ENCODE results near the gene CACNG7. TPM values are rescaled to one million over a fixed set of nuclear protein-coding genes. Genes with fewer than 3 reads are reported as not detected.

The CACNG7 gene
- total and polyA plus RNA-seq, 4 experiments from 2014 or later = not detected

DNA sequence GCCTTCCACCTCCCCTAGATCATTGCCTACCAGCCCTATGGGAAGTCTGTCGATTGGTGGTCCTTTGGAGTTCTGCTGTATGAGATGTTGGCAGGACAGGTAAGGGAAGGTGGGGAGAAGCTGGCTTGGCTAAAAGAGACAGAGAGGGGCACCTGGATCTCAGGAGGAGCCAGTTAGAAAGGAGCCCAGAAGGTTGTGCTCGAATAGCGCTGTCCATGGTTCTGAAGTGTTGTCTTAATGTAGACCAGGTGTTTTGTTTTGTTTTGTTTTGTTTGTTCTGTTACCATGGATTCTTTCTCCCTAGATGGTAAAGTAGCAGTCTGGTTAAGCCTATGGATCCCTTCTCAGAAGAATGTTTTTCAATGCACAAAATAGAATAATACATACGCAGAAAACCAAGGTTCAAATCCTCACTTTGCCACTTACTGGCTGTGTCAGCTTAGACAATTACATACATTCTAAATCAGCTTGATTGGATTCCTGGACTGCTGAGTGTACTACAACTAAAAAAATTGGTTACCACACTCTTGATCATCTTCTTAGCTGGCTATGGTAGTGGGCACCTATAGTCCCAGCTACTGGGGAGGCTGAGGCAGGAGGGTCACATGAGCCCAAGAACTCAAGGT lies 5.9 kb upstream of the CACNG7 start:
- Mint-ChIP-seq H3K27ac (peak overlapping the region in 2 of 7 donors; percentile 51 to 83), H3K4me3 (peak overlapping the region in 1 of 8 donors; percentile 21), H3K4me1 (peaks cover 13 to 36% (median 18%) of the 10 kb centered on the region in 4 donors), H3K9me3 (peaks cover 0 to 10% (median 1%) of the 10 kb centered on the region in 8 donors), H3K36me3 (no peaks in the 10 kb centered on the region), H3K27me3 (peaks cover 39 to 58% of the 10 kb centered on the region in 2 donors)
- Histone ChIP-seq H3K27ac (ENCODE audit: low read depth, low read length) (no peak overlapping the region), H3K36me3 (ENCODE audit: insufficient read depth, low read length) (no peaks in the 10 kb centered on the region), H3K9me3 (ENCODE audit: control insufficient read depth in 1 of 2, low read length in 2 of 2) (no peaks in the 10 kb centered on the region), H3K4me1 (ENCODE audit: insufficient read depth, low read length) (peaks cover 8% of the 10 kb centered on the region), H3K27me3 (ENCODE audit: insufficient read depth, low read length) (peaks cover 14% of the 10 kb centered on the region), H3K4me3 (ENCODE audit: low read length in 2 of 2) (no peak overlapping the region)
- POLR2A ChIA-PET (ENCODE audit: partially characterized antibody) = no interaction called here
- intact Hi-C loops (cut with micrococcal nuclease) = loop anchor here (1.0 to 10.0 kb wide), 2 partner anchors 24 to 122 kb away; no protein-coding TSS in a partner anchor
- CTCF ChIA-PET (ENCODE audit: partially characterized antibody) = interaction anchor here (1.1 to 1.8 kb wide), 3 partner anchors 10 to 121 kb away, joined by 3 to 5 read pairs (median 3); no protein-coding TSS in a partner anchor
- peak; percentile 48 to 58 (median 57) for DNase-seq

DNA sequence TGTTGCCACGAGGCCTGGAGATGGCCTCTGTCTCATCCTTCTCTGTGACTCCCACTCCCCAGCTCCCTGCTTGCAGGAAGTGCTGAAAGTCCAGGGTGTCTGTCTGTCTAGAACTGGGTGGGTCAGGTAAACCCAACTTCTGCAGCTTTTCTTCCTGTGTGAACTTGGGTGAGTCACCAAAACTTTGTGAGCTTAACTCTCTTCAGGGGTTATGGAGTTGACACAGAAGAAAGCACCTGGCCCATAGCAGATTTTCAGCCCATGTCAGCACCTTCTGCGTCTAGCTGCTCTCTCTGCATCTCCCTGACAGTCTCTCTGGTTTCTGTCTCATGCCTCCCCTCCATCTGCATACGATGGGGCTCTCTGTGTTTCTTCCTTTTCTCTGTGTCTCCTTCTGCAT lies 4.2 kb upstream of the CACNG7 start:
- H3K4me3 Mint-ChIP-seq = no peak overlapping the region
- intact Hi-C loops (cut with micrococcal nuclease) = loop anchor here (10.0 kb wide), 1 partner anchor 120 kb away; no protein-coding TSS in a partner anchor
- peak in 1 of 5 donors; percentile 10 for DNase-seq
- peaks cover 39 to 53% of the 10 kb centered on the region in 2 donors for H3K27me3 Mint-ChIP-seq
- peaks cover 24% of the 10 kb centered on the region for H3K27me3 ChIP-seq (ENCODE audit: insufficient read depth, low read length)
- H3K9me3 ChIP-seq (ENCODE audit: control insufficient read depth in 1 of 2, low read length in 2 of 2) = no peaks in the 10 kb centered on the region
- ChIA-PET POLR2A (ENCODE audit: partially characterized antibody) (interaction anchor here (0.6 kb wide), 1 partner anchor 38 kb away, joined by 3 read pairs; the partner anchor contains the start of gene MYADM), CTCF (ENCODE audit: partially characterized antibody) (interaction anchor here (1.0 to 1.8 kb wide), 3 partner anchors 8 to 46 kb away, joined by 3 to 5 read pairs (median 3); no protein-coding TSS in a partner anchor)
- peak overlapping the region in 1 of 7 donors; percentile 54 for H3K27ac Mint-ChIP-seq
- H3K4me3 ChIP-seq (ENCODE audit: low read length in 2 of 2) = no peak overlapping the region
- H3K27ac ChIP-seq (ENCODE audit: low read depth, low read length) = no peak overlapping the region
- H3K4me1 ChIP-seq (ENCODE audit: insufficient read depth, low read length) = peaks cover 16% of the 10 kb centered on the region
- H3K9me3 Mint-ChIP-seq = peaks cover 0 to 13% (median 3%) of the 10 kb centered on the region in 8 donors
- H3K36me3 ChIP-seq (ENCODE audit: insufficient read depth, low read length) = no peaks in the 10 kb centered on the region
- H3K36me3 Mint-ChIP-seq = peaks cover 0 to 3% of the 10 kb centered on the region in 2 donors
- peaks cover 18 to 44% (median 24%) of the 10 kb centered on the region in 4 donors for H3K4me1 Mint-ChIP-seq

DNA sequence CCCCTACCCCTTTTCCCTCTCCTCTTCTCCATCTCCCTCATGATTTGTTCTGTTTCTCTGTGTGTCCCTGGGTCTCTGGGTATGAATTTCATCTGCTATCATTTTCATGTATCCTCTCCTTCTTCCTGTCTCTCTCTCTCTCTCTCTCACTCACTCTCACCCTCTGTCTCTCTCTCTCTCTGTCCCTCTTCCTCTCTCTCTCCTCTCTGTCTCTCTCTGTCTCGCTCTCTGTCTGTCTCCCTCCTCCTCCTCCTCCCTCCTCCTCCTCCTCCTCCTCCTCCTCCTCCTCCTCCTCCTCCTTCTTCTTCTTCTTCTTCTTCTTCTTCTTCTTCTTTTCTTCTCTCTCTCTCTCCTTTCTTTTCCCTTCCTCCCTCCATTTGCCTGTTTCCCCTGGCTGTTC lies 3.3 kb upstream of the CACNG7 start:
- no peak overlapping the region for H3K4me3 ChIP-seq (ENCODE audit: low read length in 2 of 2)
- ChIA-PET CTCF (ENCODE audit: partially characterized antibody) (no interaction called here), POLR2A (ENCODE audit: partially characterized antibody) (no interaction called here)
- Mint-ChIP-seq H3K4me1 (peaks cover 19 to 44% (median 25%) of the 10 kb centered on the region in 4 donors), H3K27ac (no peak overlapping the region), H3K9me3 (peaks cover 0 to 13% (median 3%) of the 10 kb centered on the region in 8 donors), H3K4me3 (peak overlapping the region in 2 of 8 donors; percentile 17), H3K36me3 (peaks cover 0 to 3% of the 10 kb centered on the region in 2 donors), H3K27me3 (peaks cover 47 to 56% of the 10 kb centered on the region in 2 donors)
- no peaks in the 10 kb centered on the region for H3K36me3 ChIP-seq (ENCODE audit: insufficient read depth, low read length)
- intact Hi-C loops (cut with micrococcal nuclease) = loop anchor here (10.0 kb wide), 1 partner anchor 119 kb away; no protein-coding TSS in a partner anchor
- no peaks in the 10 kb centered on the region for H3K9me3 ChIP-seq (ENCODE audit: control insufficient read depth in 1 of 2, low read length in 2 of 2)
- H3K4me1 ChIP-seq (ENCODE audit: insufficient read depth, low read length) = peaks cover 16% of the 10 kb centered on the region
- no peak overlapping the region for H3K27ac ChIP-seq (ENCODE audit: low read depth, low read length)
- peaks cover 31% of the 10 kb centered on the region for H3K27me3 ChIP-seq (ENCODE audit: insufficient read depth, low read length)
- DNase-seq = no peak

DNA sequence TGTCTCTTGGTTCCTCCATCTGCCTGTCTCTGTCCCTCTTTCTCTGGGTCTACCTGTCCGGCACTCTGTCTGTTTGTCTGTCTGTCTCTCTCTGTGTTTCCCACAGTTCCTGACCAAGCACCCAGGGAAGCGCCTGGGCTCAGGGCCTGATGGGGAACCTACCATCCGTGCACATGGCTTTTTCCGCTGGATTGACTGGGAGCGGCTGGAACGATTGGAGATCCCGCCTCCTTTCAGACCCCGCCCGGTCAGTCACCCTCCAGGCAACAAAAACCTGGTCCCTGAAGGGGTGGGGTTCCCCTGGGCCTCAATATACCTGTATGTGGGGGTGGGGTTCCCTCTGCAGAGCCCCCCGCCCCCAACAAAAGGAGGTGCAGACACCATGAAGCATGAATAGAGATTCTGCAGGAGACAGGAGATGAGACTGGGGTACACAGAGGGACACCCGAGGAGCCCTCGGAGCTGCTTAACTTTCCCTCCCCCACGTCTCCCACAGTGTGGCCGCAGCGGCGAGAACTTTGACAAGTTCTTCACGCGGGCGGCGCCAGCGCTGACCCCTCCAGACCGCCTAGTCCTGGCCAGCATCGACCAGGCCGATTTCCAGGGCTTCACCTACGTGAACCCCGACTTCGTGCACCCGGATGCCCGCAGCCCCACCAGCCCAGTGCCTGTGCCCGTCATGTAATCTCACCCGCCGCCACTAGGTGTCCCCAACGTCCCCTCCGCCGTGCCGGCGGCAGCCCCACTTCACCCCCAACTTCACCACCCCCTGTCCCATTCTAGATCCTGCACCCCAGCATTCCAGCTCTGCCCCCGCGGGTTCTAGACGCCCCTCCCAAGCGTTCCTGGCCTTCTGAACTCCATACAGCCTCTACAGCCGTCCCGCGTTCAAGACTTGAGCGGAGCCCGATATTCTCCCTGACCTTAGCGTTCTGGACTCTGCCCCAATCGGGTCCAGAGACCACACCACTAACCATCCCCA lies 2.6 kb upstream of the CACNG7 start:
- Mint-ChIP-seq H3K4me3 (peak overlapping the region in 6 of 8 donors; percentile 27 to 41 (median 34)), H3K9me3 (peaks cover 0 to 11% (median 3%) of the 10 kb centered on the region in 8 donors), H3K27ac (peak overlapping the region in 1 of 7 donors; percentile 83), H3K4me1 (peaks cover 19 to 44% (median 25%) of the 10 kb centered on the region in 4 donors), H3K36me3 (peaks cover 0 to 3% of the 10 kb centered on the region in 2 donors), H3K27me3 (peaks cover 46 to 60% of the 10 kb centered on the region in 2 donors)
- DNase-seq = peak; percentile 50 to 66 (median 56)
- ChIA-PET CTCF (ENCODE audit: partially characterized antibody) (no interaction called here), POLR2A (ENCODE audit: partially characterized antibody) (interaction anchor here (0.7 kb wide), 1 partner anchor 35 kb away, joined by 3 read pairs; no protein-coding TSS in a partner anchor)
- Histone ChIP-seq H3K4me3 (ENCODE audit: low read length in 2 of 2) (no peak overlapping the region), H3K9me3 (ENCODE audit: control insufficient read depth in 1 of 2, low read length in 2 of 2) (no peaks in the 10 kb centered on the region), H3K27ac (ENCODE audit: low read depth, low read length) (no peak overlapping the region), H3K4me1 (ENCODE audit: insufficient read depth, low read length) (peaks cover 16% of the 10 kb centered on the region), H3K36me3 (ENCODE audit: insufficient read depth, low read length) (no peaks in the 10 kb centered on the region), H3K27me3 (ENCODE audit: insufficient read depth, low read length) (peaks cover 35% of the 10 kb centered on the region)
- intact Hi-C loops (cut with micrococcal nuclease) = loop anchor here (10.0 kb wide), 1 partner anchor 118 kb away; no protein-coding TSS in a partner anchor

DNA sequence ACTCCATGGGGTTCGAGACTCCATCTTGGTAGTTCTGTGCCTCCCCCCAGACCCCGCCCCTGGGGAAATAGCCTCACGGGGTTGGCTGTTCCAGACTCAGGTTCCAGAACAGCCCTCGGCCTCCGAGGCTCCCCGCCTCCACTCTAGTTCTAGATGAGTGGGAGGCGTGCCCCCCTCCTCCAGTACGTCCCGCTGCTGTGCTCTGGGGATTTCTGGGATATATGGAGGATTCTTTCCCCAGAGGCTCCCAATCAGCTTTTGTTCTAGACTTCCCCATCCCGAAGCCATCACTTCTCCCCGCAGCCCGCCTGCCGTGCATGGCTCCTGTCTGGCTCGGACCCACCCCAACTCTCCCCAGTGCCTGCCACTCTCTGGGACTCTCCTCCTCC lies 1.9 kb upstream of the CACNG7 start:
- H3K4me1 Mint-ChIP-seq = peaks cover 19 to 44% (median 25%) of the 10 kb centered on the region in 4 donors
- CTCF ChIA-PET (ENCODE audit: partially characterized antibody) = no interaction called here
- peaks cover 0 to 3% of the 10 kb centered on the region in 2 donors for H3K36me3 Mint-ChIP-seq
- H3K36me3 ChIP-seq (ENCODE audit: insufficient read depth, low read length) = no peaks in the 10 kb centered on the region
- peak overlapping the region in 4 of 8 donors; percentile 36 to 76 (median 42) for H3K4me3 Mint-ChIP-seq
- DNase-seq = no peak
- no peak overlapping the region for H3K27ac Mint-ChIP-seq
- H3K27me3 ChIP-seq (ENCODE audit: insufficient read depth, low read length) = peaks cover 42% of the 10 kb centered on the region
- no peaks in the 10 kb centered on the region for H3K9me3 ChIP-seq (ENCODE audit: control insufficient read depth in 1 of 2, low read length in 2 of 2)
- POLR2A ChIA-PET (ENCODE audit: partially characterized antibody) = interaction anchor here (0.7 kb wide), 1 partner anchor 36 kb away, joined by 3 read pairs; no protein-coding TSS in a partner anchor
- no peak overlapping the region for H3K27ac ChIP-seq (ENCODE audit: low read depth, low read length)
- peaks cover 16% of the 10 kb centered on the region for H3K4me1 ChIP-seq (ENCODE audit: insufficient read depth, low read length)
- intact Hi-C loops (cut with micrococcal nuclease) = loop anchor here (10.0 kb wide), 1 partner anchor 118 kb away; no protein-coding TSS in a partner anchor
- H3K9me3 Mint-ChIP-seq = peaks cover 0 to 11% (median 3%) of the 10 kb centered on the region in 8 donors
- H3K4me3 ChIP-seq (ENCODE audit: low read length in 2 of 2) = no peak overlapping the region
- peaks cover 47 to 67% of the 10 kb centered on the region in 2 donors for H3K27me3 Mint-ChIP-seq

DNA sequence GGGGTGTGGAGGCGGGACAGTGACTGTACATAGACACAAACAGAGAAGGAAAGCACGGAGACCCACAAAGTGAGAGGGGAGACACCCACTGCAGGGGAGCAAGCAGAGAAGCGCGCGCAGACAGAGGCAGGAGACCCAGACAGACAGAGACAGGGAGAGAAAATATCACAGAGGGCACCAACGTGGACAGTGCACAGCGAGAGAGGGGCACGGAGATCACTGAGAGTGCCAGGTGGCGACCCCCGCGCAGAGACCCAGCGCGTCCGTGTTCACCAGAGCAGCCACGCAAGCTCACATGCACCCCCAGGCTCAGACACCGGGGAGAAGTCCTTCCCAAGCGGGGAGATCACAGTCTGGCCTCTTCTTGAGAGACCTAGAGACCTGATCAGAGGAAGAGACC lies 1.4 kb upstream of the CACNG7 start:
- peaks cover 0 to 3% of the 10 kb centered on the region in 2 donors for H3K36me3 Mint-ChIP-seq
- H3K27me3 ChIP-seq (ENCODE audit: insufficient read depth, low read length) = peaks cover 42% of the 10 kb centered on the region
- intact Hi-C loops (cut with micrococcal nuclease) = loop anchor here (10.0 kb wide), 1 partner anchor 117 kb away; no protein-coding TSS in a partner anchor

More for the DNA sequence above, 1.4 kb upstream of the CACNG7 start:
- Mint-ChIP-seq H3K4me3 (peak overlapping the region in 6 of 8 donors; percentile 23 to 76 (median 41)), H3K4me1 (peaks cover 19 to 44% (median 25%) of the 10 kb centered on the region in 4 donors), H3K27ac (peak overlapping the region in 1 of 7 donors; percentile 64), H3K27me3 (peaks cover 47 to 69% of the 10 kb centered on the region in 2 donors), H3K9me3 (peaks cover 0 to 11% (median 3%) of the 10 kb centered on the region in 8 donors)
- POLR2A ChIA-PET (ENCODE audit: partially characterized antibody) = interaction anchor here (0.7 kb wide), 1 partner anchor 36 kb away, joined by 3 read pairs; no protein-coding TSS in a partner anchor
- Histone ChIP-seq H3K27ac (ENCODE audit: low read depth, low read length) (no peak overlapping the region), H3K4me1 (ENCODE audit: insufficient read depth, low read length) (peaks cover 16% of the 10 kb centered on the region), H3K9me3 (ENCODE audit: control insufficient read depth in 1 of 2, low read length in 2 of 2) (no peaks in the 10 kb centered on the region), H3K4me3 (ENCODE audit: low read length in 2 of 2) (no peak overlapping the region), H3K36me3 (ENCODE audit: insufficient read depth, low read length) (no peaks in the 10 kb centered on the region)
- CTCF ChIA-PET (ENCODE audit: partially characterized antibody) = no interaction called here
- no peak for DNase-seq
